Left lung (tissue), 10 donors: Measurements from ENCODE around the gene WWC1. TPM values are rescaled to one million over a fixed set of nuclear protein-coding genes. Genes with fewer than 3 reads are reported as not detected.

Experiments used
- ATAC-seq: fragments of 200-7000 bp; cut with Tn5 transposase; one replicate; pipeline ENCODE4 v1.9.1; 2020; ENCODE audit warnings: moderate library complexity
- DNase-seq, 4 donors: peaks; one replicate each; pipeline ENCODE4 v3.0.0-alpha.2; 2013 to 2020
- H3K27ac ChIP-seq, 2 donors: fragments of 200-600 bp; sonication (generic) in 1 of 2; one replicate each; pipeline versions ENCODE4 v1.5.0 to v1.8.0; 2020 to 2021
- H3K27me3 ChIP-seq, 2 donors: fragments of 200-600 bp; sonication (generic) in 1 of 2; one replicate each; pipeline versions ENCODE4 v1.5.0 to v1.8.0; 2020 to 2021
- H3K36me3 ChIP-seq, 2 donors: fragments of 200-600 bp; sonication (generic) in 1 of 2; one replicate each; pipeline versions ENCODE4 v1.5.0 to v1.8.0; 2020 to 2021
- H3K4me1 ChIP-seq, 2 donors: fragments of 200-600 bp; one replicate each; pipeline ENCODE4 v1.8.0; 2021
- H3K4me3 ChIP-seq, 2 donors: fragments of 200-600 bp; sonication (generic) in 1 of 2; one replicate each; pipeline versions ENCODE4 v1.5.0 to v1.8.0; 2020 to 2021; ENCODE audit warnings: mild to moderate bottlenecking in 1 of 2
- H3K9me3 ChIP-seq, 2 donors: fragments of 200-600 bp; sonication (generic) in 1 of 2; one replicate each; pipeline versions ENCODE4 v1.5.0 to v1.8.0; 2020 to 2021
- intact Hi-C, 2 donors: fragments of 100-400 bp; cut with DNase I; formaldehyde crosslinking; loops; one replicate each; pipeline versions ENCODE4 v1.11.2 to v1.14.2; 2022
- polyA plus RNA-seq, 6 donors: library from polyadenylated mRNA; unstranded; fragments of 120-200 nt; gene quantifications; one replicate each; pipeline ENCODE4 v1.2.1, GENCODE V29; 2013; ENCODE audit not compliant: insufficient read length in 6 of 6
- total RNA-seq, 2 donors: library from RNA; stranded (reverse); fragmentation: NEBNext Ultra II Directional; extraction: Animal tissue kit (Norgen Biotek cat#: 25700); gene quantifications; one replicate each; pipeline ENCODE4 v1.2.1, GENCODE V29; 2021
- TF ChIP-seq, protein P1 (sequence below), 2 donors: fragments of 200-600 bp; sonication (generic) in 1 of 2; IDR thresholded peaks; one replicate each; pipeline versions ENCODE4 v1.5.0 to v1.8.0; 2021; ENCODE audit warnings: antibody characterized with exemption in 2 of 2
- donor health status: DM: no; HTN: yes; CAD: no.
- donor health status: DM: no; HTN: no; CAD: no.

WWC1 gene
- total and polyA plus RNA-seq, 8 donors = 59.6 to 128 (median 86.1) TPM

DNA sequence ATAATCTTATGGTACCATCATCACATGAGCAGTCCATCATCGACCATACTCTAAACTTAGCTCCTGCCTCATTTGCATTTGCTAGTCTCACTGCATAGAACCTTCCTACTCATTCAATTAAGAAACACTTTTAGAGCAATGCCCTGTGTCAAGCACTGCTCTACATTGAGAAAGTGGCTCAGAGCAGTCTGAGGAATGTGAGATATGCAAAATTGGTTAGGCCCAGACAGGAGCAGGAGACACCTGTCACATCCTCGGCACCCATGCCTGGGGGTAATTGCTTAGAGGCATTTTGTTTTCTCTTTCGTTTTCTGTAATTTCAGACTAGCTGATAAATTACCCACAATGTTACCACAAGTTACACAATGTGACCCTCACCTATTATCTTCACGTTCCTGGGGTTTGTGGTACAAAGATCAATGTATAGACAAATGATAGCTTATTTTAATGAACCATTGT, 189.9 kb downstream of the WWC1 start:
- DNase-seq = no peak
- ATAC-seq = no peak

DNA sequence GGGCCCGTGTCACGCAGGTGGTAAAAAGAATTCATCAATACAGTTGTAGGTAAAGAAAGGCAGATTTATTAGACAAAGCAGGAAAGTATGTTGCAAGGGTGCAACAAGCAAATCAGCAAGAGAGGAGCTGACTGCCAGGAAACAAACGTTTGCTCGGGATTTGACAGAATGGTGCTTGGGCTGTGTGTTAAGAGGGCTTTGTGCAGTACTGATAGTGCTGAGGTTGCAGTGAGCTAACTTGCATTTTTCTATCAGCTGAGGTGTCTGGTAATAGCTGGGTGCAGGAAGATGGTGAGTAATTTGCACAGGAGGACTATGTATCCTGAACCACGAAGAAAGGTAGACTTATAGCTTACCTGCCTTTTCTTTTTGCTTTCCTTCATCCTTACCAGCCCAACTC, 190.9 kb downstream of the WWC1 start:
- H3K27ac ChIP-seq = no peak overlapping the region
- TF ChIP-seq, protein P1, sequence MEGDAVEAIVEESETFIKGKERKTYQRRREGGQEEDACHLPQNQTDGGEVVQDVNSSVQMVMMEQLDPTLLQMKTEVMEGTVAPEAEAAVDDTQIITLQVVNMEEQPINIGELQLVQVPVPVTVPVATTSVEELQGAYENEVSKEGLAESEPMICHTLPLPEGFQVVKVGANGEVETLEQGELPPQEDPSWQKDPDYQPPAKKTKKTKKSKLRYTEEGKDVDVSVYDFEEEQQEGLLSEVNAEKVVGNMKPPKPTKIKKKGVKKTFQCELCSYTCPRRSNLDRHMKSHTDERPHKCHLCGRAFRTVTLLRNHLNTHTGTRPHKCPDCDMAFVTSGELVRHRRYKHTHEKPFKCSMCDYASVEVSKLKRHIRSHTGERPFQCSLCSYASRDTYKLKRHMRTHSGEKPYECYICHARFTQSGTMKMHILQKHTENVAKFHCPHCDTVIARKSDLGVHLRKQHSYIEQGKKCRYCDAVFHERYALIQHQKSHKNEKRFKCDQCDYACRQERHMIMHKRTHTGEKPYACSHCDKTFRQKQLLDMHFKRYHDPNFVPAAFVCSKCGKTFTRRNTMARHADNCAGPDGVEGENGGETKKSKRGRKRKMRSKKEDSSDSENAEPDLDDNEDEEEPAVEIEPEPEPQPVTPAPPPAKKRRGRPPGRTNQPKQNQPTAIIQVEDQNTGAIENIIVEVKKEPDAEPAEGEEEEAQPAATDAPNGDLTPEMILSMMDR (IDR thresholded peaks at IDR 0.05) = no peak
- H3K4me3 ChIP-seq = no peak overlapping the region
- peaks cover 0 to 7% of the 10 kb centered on the region in 2 donors for H3K4me1 ChIP-seq
- no peak for ATAC-seq
- no peak for DNase-seq
- no peaks in the 10 kb centered on the region for H3K36me3 ChIP-seq
- H3K9me3 ChIP-seq = no peaks in the 10 kb centered on the region
- intact Hi-C loops = no loop called here
- no peaks in the 10 kb centered on the region for H3K27me3 ChIP-seq

More for the DNA sequence above, 189.9 kb downstream of the WWC1 start:
- peaks cover 0 to 5% of the 10 kb centered on the region in 2 donors for H3K4me1 ChIP-seq
- no peaks in the 10 kb centered on the region for H3K36me3 ChIP-seq
- H3K4me3 ChIP-seq = no peak overlapping the region
- no peaks in the 10 kb centered on the region for H3K9me3 ChIP-seq
- no peaks in the 10 kb centered on the region for H3K27me3 ChIP-seq
- intact Hi-C loops = no loop called here
- no peak overlapping the region for H3K27ac ChIP-seq
- TF ChIP-seq, protein P1 (IDR thresholded peaks at IDR 0.05) = no peak

DNA sequence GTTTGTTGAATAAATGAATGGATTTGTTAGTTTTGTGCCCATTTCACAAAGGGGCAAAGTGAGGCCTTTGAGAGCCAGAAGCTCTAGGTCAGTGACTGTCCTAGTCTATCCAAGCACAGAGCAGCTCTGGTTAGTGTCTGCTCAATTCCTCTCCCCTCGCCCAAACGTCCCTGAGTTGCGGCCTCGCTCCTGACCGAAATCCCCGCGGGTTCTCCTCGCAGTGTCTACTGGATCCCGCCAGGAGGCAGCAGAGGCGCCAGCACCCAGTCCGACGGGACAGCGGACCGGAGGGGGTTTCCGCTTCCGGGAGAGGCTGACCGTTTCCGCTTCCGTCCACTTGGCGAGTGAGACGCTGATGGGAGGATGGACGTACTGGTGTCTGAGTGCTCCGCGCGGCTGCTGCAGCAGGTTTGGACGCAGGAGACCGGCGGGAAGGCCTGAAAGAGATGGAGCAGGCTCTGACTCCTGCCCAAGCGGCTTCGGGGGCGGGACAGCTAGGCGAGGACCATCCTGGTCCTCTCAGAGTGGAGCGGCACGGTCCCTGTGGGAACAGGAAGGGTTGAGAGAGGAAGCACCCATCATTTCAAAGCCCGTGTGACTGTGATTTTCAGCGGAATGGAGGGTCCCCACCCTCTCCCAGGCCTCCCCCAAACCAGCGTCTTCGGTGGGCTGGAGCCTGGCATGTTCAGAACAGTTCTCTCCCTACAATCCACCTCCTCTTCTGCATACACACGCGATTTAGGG, 194.9 kb downstream of the WWC1 start, which contains the start of gene RARS1:
Gene RARS1 (plus strand): TSS at position 336 of the 744 bp plus-strand sequence. CDS start 28 bp downstream, at position 364.
- no peaks in the 10 kb centered on the region for H3K9me3 ChIP-seq
- TF ChIP-seq, protein P1 (IDR thresholded peaks at IDR 0.05) = peak; percentile 90 to 94
- intact Hi-C loops = no loop called here
- peaks cover 0 to 16% of the 10 kb centered on the region in 2 donors for H3K4me1 ChIP-seq
- DNase-seq = peak; percentile 92 to 97 (median 95)
- ATAC-seq = peak; percentile 100
- H3K36me3 ChIP-seq = peaks cover 0 to 33% of the 10 kb centered on the region in 2 donors
- H3K4me3 ChIP-seq = peak within 1 kb of the TSS; percentile 87 to 94
- H3K27me3 ChIP-seq = no peaks in the 10 kb centered on the region
- H3K27ac ChIP-seq = peak within 1 kb of the TSS; percentile 54 to 61

DNA sequence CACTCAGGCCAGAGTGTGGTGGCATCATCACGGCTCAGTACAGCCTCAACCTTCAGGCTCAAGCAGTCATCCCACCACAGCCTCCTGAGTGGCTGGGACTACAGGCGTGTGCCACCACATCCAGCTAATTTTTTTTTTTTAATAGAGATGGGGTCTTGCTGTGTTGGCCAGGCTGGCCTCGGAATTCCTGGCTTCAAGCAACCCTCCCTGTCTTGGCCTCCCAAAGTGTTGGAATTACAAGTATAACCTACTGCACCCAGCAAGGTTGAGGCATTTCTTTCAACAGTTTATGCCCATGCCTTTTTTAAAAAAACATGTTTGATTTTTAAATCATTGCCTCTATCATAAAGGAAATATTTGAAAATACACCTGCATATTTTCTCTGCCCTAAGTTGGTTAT, 197.6 kb downstream of the WWC1 start:
- Histone ChIP-seq H3K36me3 (peaks cover 0 to 61% of the 10 kb centered on the region in 2 donors), H3K4me3 (no peak overlapping the region), H3K4me1 (peaks cover 0 to 16% of the 10 kb centered on the region in 2 donors), H3K27ac (no peak overlapping the region), H3K9me3 (no peaks in the 10 kb centered on the region), H3K27me3 (no peaks in the 10 kb centered on the region)
- intact Hi-C loops = no loop called here
- TF ChIP-seq, protein P1 (IDR thresholded peaks at IDR 0.05) = no peak
- ATAC-seq (no peak), DNase-seq (no peak)

DNA sequence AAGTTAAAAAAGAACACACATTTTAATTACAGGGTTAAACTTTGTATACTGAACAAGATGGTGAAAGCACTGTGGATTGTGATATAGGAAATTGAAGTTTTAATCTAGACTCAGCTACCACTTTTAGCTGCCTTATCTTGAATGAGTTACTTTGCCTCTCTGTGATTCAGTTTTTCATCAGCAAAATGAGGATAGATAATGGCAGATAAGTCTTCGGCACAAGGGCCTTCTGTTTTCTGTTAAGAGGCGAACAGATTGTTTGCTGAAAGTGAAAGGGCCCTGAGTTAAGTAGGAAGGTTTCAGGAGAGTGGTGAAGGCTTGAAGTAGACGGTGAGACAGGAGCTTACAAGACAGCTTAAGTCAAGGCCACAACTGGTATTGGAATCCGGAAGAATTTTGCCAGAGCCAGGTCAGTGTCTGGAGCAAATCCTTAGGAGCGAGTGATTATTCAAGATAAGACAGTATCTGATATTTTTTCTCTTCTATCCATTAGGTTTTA, 202.7 kb downstream of the WWC1 start:
- Histone ChIP-seq H3K36me3 (peaks cover 0 to 100% of the 10 kb centered on the region in 2 donors), H3K27ac (no peak overlapping the region), H3K4me3 (no peak overlapping the region), H3K9me3 (no peaks in the 10 kb centered on the region), H3K4me1 (no peaks in the 10 kb centered on the region), H3K27me3 (no peaks in the 10 kb centered on the region)
- DNase-seq = no peak
- TF ChIP-seq, protein P1 (IDR thresholded peaks at IDR 0.05) = no peak
- ATAC-seq = no peak
- intact Hi-C loops = no loop called here
